Mesendoderm (in vitro differentiated cells): ENCODE results near the gene CDYL.

ENCODE experiments used
- DNase-seq: peaks from one replicate; pipeline ENCODE4 v3.0.0; 2013
- H2AK5ac ChIP-seq: 2 replicates; pipeline ENCODE4 v1.6.1; 2013; ENCODE audit warnings: low read length, inconsistent platforms
- H2BK120ac ChIP-seq: 2 replicates; pipeline ENCODE4 v1.6.1; 2013; ENCODE audit warnings: low read depth, mild to moderate bottlenecking, low read length, moderate library complexity, mixed read lengths
- H2BK15ac ChIP-seq: replicated peaks from 2 replicates; pipeline ENCODE4 v1.6.1; 2013; ENCODE audit warnings: low read depth, mild to moderate bottlenecking, moderate library complexity
- H2BK5ac ChIP-seq: 2 replicates; pipeline ENCODE4 v1.6.1; 2013; ENCODE audit warnings: low read length, inconsistent platforms
- H3K18ac ChIP-seq: 2 replicates; pipeline ENCODE4 v1.6.1; 2013; ENCODE audit warnings: mild to moderate bottlenecking, low read length, mixed read lengths
- H3K23ac ChIP-seq: one replicate; pipeline ENCODE4 v1.6.1; 2013; ENCODE audit warnings: low read length
- H3K27ac ChIP-seq: 2 replicates; pipeline ENCODE4 v1.5.1; 2013; ENCODE audit warnings: low read depth, mild to moderate bottlenecking, inconsistent platforms, low read length, moderate library complexity
- H3K27me3 ChIP-seq: 2 replicates; pipeline ENCODE4 v1.6.1; 2013; ENCODE audit warnings: low read length, control low read depth, mild to moderate bottlenecking, inconsistent platforms; ENCODE audit not compliant: insufficient read depth, poor library complexity
- H3K36me3 ChIP-seq: 2 replicates; pipeline ENCODE4 v1.6.1; 2013; ENCODE audit warnings: low read length, inconsistent platforms; ENCODE audit not compliant: control insufficient read depth, insufficient read depth
- H3K4ac ChIP-seq: one replicate; pipeline ENCODE4 v1.6.1; 2013; ENCODE audit warnings: low read depth, mild to moderate bottlenecking, low read length, moderate library complexity
- H3K4me1 ChIP-seq: 2 replicates; pipeline ENCODE4 v1.6.1; 2013; ENCODE audit warnings: low read depth, low read length, inconsistent platforms; ENCODE audit not compliant: control insufficient read depth
- H3K4me2 ChIP-seq: 2 replicates; pipeline ENCODE4 v1.6.1; 2013; ENCODE audit warnings: low read length
- H3K4me3 ChIP-seq: 2 replicates; pipeline ENCODE4 v1.5.1; 2013; ENCODE audit warnings: mild to moderate bottlenecking, low read length
- H3K56ac ChIP-seq: one replicate; pipeline ENCODE4 v1.6.1; 2013; ENCODE audit warnings: low read length
- H3K79me1 ChIP-seq: 2 replicates; pipeline ENCODE4 v1.6.1; 2013; ENCODE audit warnings: low read length, inconsistent platforms
- H3K79me2 ChIP-seq: 2 replicates; pipeline ENCODE4 v1.6.1; 2013; ENCODE audit warnings: mild to moderate bottlenecking, low read length; ENCODE audit not compliant: control insufficient read depth, insufficient read depth
- H3K9ac ChIP-seq: 2 replicates; pipeline ENCODE4 v1.6.1; 2013; ENCODE audit warnings: low read length, inconsistent platforms
- H4K5ac ChIP-seq: one replicate; pipeline ENCODE4 v1.6.1; 2013; ENCODE audit warnings: low read length
- H4K8ac ChIP-seq: one replicate; pipeline ENCODE4 v1.6.1; 2013; ENCODE audit warnings: low read depth, mild to moderate bottlenecking, control low read depth, low read length, moderate library complexity
- WGBS: extraction: QIAGEN DNeasy Blood & Tissue Kit; methylation state at CpG from one replicate; pipeline ENCODE4 v1.1.7; 2013; ENCODE audit warnings: low lambda C conversion rate, missing lambda C conversion rate; ENCODE audit not compliant: insufficient coverage; ENCODE audit errors: extremely low coverage; 5-methylcytosine and 5-hydroxymethylcytosine counted together

CDYL gene

DNA sequence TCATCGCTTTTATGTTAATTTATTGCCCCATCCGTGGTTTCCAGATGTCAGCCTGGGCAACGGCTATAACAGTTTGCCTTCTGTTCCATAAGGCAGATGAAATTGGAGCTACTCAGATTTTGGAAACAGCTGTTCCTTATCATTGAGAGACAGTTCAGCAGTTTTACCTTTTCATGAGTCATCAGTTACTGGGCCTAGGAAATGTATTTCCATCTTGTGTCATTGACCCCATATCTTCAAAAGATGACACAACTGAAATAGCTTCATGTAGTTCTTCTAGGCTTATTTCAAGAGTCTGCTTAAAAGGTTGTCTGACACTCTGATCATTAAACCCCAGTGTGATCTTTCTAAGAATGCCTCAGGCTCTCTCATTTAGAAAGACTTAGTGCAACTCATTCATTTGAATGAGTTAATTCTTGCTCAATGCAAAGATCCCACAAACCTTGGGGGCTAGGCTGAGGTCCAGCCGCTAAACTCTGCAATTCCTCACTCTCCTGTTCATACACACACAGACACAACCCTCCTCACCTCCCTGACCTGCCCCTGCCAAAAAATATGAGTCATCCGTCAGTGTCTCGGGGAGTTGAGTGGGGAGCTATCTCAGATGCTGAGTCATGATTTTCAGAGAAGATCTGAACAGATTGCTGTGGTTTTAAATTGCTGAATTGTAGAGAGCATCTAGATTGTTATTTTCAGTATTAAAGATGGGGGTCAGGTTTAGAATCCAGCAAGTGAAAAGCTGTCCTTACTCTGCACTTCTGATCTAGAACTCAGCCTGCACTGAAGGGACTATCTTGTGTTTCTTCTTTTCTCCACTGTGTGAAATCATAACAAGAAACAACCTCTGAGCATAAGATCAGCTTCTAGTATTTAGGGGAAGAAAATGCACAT is 165.8 kb downstream of the CDYL start:
- peak; percentile 85 for DNase-seq
- Histone ChIP-seq H3K23ac (no peak overlapping the region), H3K27me3 (no peaks in the 10 kb centered on the region), H3K27ac (no peak overlapping the region), H3K18ac (no peak overlapping the region), H3K79me2 (no peaks in the 10 kb centered on the region), H3K4me1 (peaks cover 3% of the 10 kb centered on the region), H4K5ac (no peak overlapping the region), H3K9ac (no peak overlapping the region), H3K4me3 (no peak overlapping the region), H2BK15ac (no peak overlapping the region), H3K36me3 (no peaks in the 10 kb centered on the region), H3K56ac (no peak overlapping the region), H3K4ac (no peak overlapping the region), H2BK5ac (no peak overlapping the region), H4K8ac (no peak overlapping the region), H2BK120ac (no peak overlapping the region), H2AK5ac (no peak overlapping the region), H3K4me2 (no peak overlapping the region), H3K79me1 (no peaks in the 10 kb centered on the region)
- no CpG with 5 or more reads among the region's 6 CpGs for WGBS

DNA sequence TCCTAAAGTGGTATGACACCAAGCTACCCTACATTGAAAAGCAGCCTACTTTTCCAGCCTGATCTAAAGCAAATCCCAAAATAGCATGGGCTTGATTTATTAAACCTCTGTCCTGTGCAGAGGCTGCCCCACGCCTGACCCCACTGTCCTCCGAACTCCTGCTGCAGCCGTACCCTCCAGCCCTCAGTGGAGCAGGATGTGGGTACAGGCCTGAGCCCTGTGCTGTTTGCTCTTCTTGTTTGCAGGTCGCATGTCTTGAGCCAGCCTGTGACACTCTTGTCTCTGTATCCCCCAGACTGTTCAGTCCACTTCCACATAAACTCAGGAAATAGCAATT is 166.4 kb downstream of the CDYL start:
- no peaks in the 10 kb centered on the region for H3K79me2 ChIP-seq
- H2BK120ac ChIP-seq = no peak overlapping the region
- H3K56ac ChIP-seq = no peak overlapping the region
- no peaks in the 10 kb centered on the region for H3K27me3 ChIP-seq
- H2BK15ac ChIP-seq = no peak overlapping the region
- no peak overlapping the region for H3K4ac ChIP-seq
- no peak overlapping the region for H3K18ac ChIP-seq
- H3K36me3 ChIP-seq = no peaks in the 10 kb centered on the region
- peaks cover 3% of the 10 kb centered on the region for H3K4me1 ChIP-seq
- no peak for DNase-seq
- no CpG with 5 or more reads among the region's 4 CpGs for WGBS
- no peak overlapping the region for H2BK5ac ChIP-seq
- H4K8ac ChIP-seq = no peak overlapping the region
- H2AK5ac ChIP-seq = no peak overlapping the region
- H3K79me1 ChIP-seq = no peaks in the 10 kb centered on the region
- no peak overlapping the region for H3K4me3 ChIP-seq
- H3K23ac ChIP-seq = no peak overlapping the region
- no peak overlapping the region for H4K5ac ChIP-seq
- H3K9ac ChIP-seq = no peak overlapping the region
- no peak overlapping the region for H3K4me2 ChIP-seq
- H3K27ac ChIP-seq = no peak overlapping the region

DNA sequence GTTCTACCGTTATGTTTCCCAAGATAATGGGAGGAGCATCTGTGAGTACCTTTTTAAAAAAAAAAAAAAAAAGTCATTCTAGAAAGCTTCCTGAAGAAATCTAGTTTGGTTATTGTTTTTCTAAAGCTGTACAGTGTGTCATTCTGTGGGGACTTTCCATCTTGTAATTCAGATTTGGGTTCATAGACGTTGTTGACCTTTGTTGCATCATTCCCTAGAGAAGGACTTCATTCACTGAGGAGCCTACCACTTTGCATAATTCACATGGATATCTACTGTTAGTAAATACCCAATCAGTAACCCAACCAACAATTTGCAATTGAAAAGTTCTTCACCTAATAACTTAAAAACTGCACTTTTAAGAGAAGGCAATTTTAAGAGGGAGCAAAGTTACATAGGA is 167.5 kb downstream of the CDYL start:
- WGBS = no CpG with 5 or more reads among the region's 2 CpGs

DNA sequence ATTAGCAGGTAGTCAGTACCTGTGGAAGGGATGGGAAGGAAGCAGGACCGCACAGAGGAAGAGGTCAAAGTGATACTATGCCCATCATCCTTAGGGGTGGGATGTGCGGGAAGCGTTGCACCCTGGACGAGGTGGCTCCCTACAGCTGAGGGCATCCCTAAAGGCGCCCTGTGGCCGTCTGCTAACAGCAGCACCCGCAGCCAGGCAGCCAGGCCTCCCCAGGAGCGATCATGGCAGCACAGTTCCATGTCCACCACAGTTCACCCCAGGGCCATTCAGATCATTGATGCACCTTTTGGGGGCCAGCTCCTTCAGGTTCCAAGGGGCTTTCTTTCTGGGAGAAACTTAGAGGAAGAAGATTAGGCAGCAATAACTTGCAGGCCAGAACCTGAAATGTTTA is 168.1 kb downstream of the CDYL start:
- WGBS = no CpG with 5 or more reads among the region's 8 CpGs
- no peak overlapping the region for H3K27ac ChIP-seq
- H4K8ac ChIP-seq = no peak overlapping the region
- no peak overlapping the region for H3K56ac ChIP-seq
- H3K23ac ChIP-seq = no peak overlapping the region
- no peak overlapping the region for H3K9ac ChIP-seq
- H3K79me2 ChIP-seq = no peaks in the 10 kb centered on the region
- H3K36me3 ChIP-seq = no peaks in the 10 kb centered on the region
- no peak overlapping the region for H2BK15ac ChIP-seq
- no peak overlapping the region for H2BK5ac ChIP-seq
- no peak for DNase-seq
- no peaks in the 10 kb centered on the region for H3K27me3 ChIP-seq
- peaks cover 7% of the 10 kb centered on the region for H3K4me1 ChIP-seq
- no peak overlapping the region for H4K5ac ChIP-seq
- H3K79me1 ChIP-seq = no peaks in the 10 kb centered on the region
- H2BK120ac ChIP-seq = no peak overlapping the region
- no peak overlapping the region for H3K18ac ChIP-seq
- H2AK5ac ChIP-seq = no peak overlapping the region
- H3K4me2 ChIP-seq = no peak overlapping the region
- H3K4ac ChIP-seq = no peak overlapping the region
- no peak overlapping the region for H3K4me3 ChIP-seq

More for the DNA sequence above, 167.5 kb downstream of the CDYL start:
- Histone ChIP-seq H3K27me3 (no peaks in the 10 kb centered on the region), H3K79me1 (no peaks in the 10 kb centered on the region), H2AK5ac (no peak overlapping the region), H3K18ac (no peak overlapping the region), H3K4ac (no peak overlapping the region), H2BK15ac (no peak overlapping the region), H2BK120ac (no peak overlapping the region), H4K8ac (no peak overlapping the region), H3K36me3 (no peaks in the 10 kb centered on the region), H3K56ac (no peak overlapping the region), H3K23ac (no peak overlapping the region), H4K5ac (no peak overlapping the region), H3K4me2 (no peak overlapping the region), H3K4me3 (no peak overlapping the region), H3K9ac (no peak overlapping the region), H3K4me1 (peaks cover 4% of the 10 kb centered on the region), H3K27ac (no peak overlapping the region), H3K79me2 (no peaks in the 10 kb centered on the region), H2BK5ac (no peak overlapping the region)
- no peak for DNase-seq

DNA sequence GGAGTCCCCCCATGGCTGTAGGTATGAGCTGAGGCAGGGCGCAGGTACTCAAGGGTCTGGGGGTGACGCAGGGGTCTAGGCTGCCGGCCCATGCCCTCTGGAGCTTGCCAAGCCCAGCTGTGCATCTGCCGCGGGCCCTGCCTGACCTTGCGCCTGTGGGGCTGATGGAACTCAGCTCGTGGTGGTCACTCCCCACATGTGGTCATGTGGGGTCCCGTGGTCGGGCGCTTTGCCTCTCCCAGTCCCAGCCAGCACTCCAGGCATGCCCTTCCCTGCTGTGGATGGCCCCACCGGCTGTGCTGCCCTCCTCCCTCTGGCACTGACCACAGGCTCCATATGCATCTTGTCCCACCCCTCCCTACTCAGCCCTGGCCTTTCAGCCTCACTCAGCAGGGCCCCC is 170.3 kb downstream of the CDYL start:
- Histone ChIP-seq H3K4me2 (no peak overlapping the region), H3K27ac (no peak overlapping the region), H3K36me3 (peaks cover 3% of the 10 kb centered on the region), H3K4me3 (no peak overlapping the region), H3K9ac (no peak overlapping the region), H3K23ac (no peak overlapping the region), H4K5ac (no peak overlapping the region), H2BK120ac (no peak overlapping the region), H3K4me1 (peaks cover 7% of the 10 kb centered on the region), H3K27me3 (no peaks in the 10 kb centered on the region), H2BK5ac (no peak overlapping the region), H2AK5ac (no peak overlapping the region), H3K56ac (no peak overlapping the region), H2BK15ac (no peak overlapping the region), H3K18ac (no peak overlapping the region), H3K4ac (no peak overlapping the region), H3K79me1 (no peaks in the 10 kb centered on the region), H3K79me2 (no peaks in the 10 kb centered on the region), H4K8ac (no peak overlapping the region)
- no peak for DNase-seq
- no CpG with 5 or more reads among the region's 11 CpGs for WGBS

DNA sequence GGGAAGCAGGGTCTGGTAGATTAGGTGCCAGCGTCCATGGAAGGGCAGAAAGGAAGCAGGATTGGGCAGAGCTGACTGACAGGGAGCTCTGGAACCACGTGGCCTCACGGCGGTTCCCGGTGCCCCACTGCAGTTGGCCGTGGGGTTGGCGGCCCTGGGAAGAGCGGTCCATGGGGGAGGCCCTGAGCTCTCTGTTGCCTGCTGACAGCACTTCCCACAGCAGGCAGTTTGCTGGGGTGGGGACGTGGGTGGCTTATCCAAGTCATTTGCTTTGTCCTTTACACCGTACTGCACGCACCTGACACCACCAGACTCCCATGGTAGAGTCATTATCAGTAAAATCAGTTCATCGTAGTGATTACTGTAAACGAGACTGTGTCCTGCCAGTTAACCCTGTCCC is 171.5 kb downstream of the CDYL start:
- no peak overlapping the region for H2BK120ac ChIP-seq
- H3K79me1 ChIP-seq = no peaks in the 10 kb centered on the region
- H3K4me1 ChIP-seq = peaks cover 4% of the 10 kb centered on the region
- H3K36me3 ChIP-seq = peaks cover 3% of the 10 kb centered on the region
- WGBS = no CpG with 5 or more reads among the region's 13 CpGs
- no peak overlapping the region for H2AK5ac ChIP-seq
- no peak overlapping the region for H4K5ac ChIP-seq
- no peak overlapping the region for H4K8ac ChIP-seq
- H3K4me3 ChIP-seq = no peak overlapping the region
- no peak overlapping the region for H3K9ac ChIP-seq
- H3K79me2 ChIP-seq = no peaks in the 10 kb centered on the region
- no peak for DNase-seq
- no peaks in the 10 kb centered on the region for H3K27me3 ChIP-seq
- H3K4ac ChIP-seq = no peak overlapping the region
- no peak overlapping the region for H2BK15ac ChIP-seq
- H3K56ac ChIP-seq = no peak overlapping the region
- no peak overlapping the region for H3K27ac ChIP-seq
- H3K18ac ChIP-seq = no peak overlapping the region
- no peak overlapping the region for H3K23ac ChIP-seq
- H3K4me2 ChIP-seq = no peak overlapping the region
- H2BK5ac ChIP-seq = no peak overlapping the region
